Duodenal mucosa (tissue), 2 donors: ENCODE results near the gene FBLIM1.

ENCODE experiments used
- H3K27ac ChIP-seq: one replicate; pipeline ENCODE4 v1.7.0; 2013; ENCODE audit warnings: low read depth, low read length
- H3K27me3 ChIP-seq, 2 donors: one replicate each; pipeline ENCODE4 v1.7.0; 2013; ENCODE audit warnings: low read length in 2 of 2, control low read depth in 1 of 2; ENCODE audit not compliant: insufficient read depth in 2 of 2, control insufficient read depth in 1 of 2
- H3K36me3 ChIP-seq, 2 donors: one replicate each; pipeline ENCODE4 v1.7.0; 2013; ENCODE audit warnings: low read length in 2 of 2, control low read depth in 1 of 2; ENCODE audit not compliant: insufficient read depth in 2 of 2, control insufficient read depth in 1 of 2
- H3K4me1 ChIP-seq, 2 donors: one replicate each; pipeline ENCODE4 v1.7.0; 2013; ENCODE audit warnings: low read length in 2 of 2, control low read depth in 1 of 2; ENCODE audit not compliant: insufficient read depth in 2 of 2, control insufficient read depth in 1 of 2
- H3K4me3 ChIP-seq, 2 donors: one replicate each; pipeline ENCODE4 v1.7.0; 2013; ENCODE audit warnings: low read length in 2 of 2, low read depth in 1 of 2
- H3K9ac ChIP-seq, 2 donors: one replicate each; pipeline ENCODE4 v1.7.0; 2013; ENCODE audit warnings: low read length in 2 of 2, low read depth in 1 of 2
- H3K9me3 ChIP-seq, 2 donors: one replicate each; pipeline ENCODE4 v1.7.0; 2013; ENCODE audit warnings: low read length in 2 of 2, control low read depth in 1 of 2; ENCODE audit not compliant: control insufficient read depth in 1 of 2

The FBLIM1 gene

GRCh38 chr1:15722836-15723532, 35.6 kb upstream of the FBLIM1 start:
- Histone ChIP-seq H3K4me1 (no peaks in the 10 kb centered on the region), H3K36me3 (peaks cover 37 to 88% of the 10 kb centered on the region in 2 donors), H3K9ac (no peak overlapping the region), H3K4me3 (no peak overlapping the region), H3K27me3 (no peaks in the 10 kb centered on the region), H3K27ac (no peak overlapping the region), H3K9me3 (no peaks in the 10 kb centered on the region)

GRCh38 chr1:15723631-15724246, 34.9 kb upstream of the FBLIM1 start:
- Histone ChIP-seq H3K4me3 (no peak overlapping the region), H3K27ac (no peak overlapping the region), H3K4me1 (no peaks in the 10 kb centered on the region), H3K36me3 (peaks cover 39 to 90% of the 10 kb centered on the region in 2 donors), H3K9me3 (no peaks in the 10 kb centered on the region), H3K27me3 (no peaks in the 10 kb centered on the region), H3K9ac (no peak overlapping the region)

- Histone ChIP-seq H3K9me3 (no peaks in the 10 kb centered on the region), H3K9ac (no peak overlapping the region), H3K36me3 (peaks cover 45 to 88% of the 10 kb centered on the region in 2 donors), H3K27me3 (no peaks in the 10 kb centered on the region), H3K27ac (no peak overlapping the region), H3K4me3 (no peak overlapping the region), H3K4me1 (no peaks in the 10 kb centered on the region)
These were observed 33.4 kb upstream of the FBLIM1 start for GRCh38 chr1:15724949-15725880.

- Histone ChIP-seq H3K36me3 (peaks cover 50 to 87% of the 10 kb centered on the region in 2 donors), H3K27me3 (no peaks in the 10 kb centered on the region), H3K4me3 (no peak overlapping the region), H3K9me3 (no peaks in the 10 kb centered on the region), H3K4me1 (no peaks in the 10 kb centered on the region), H3K27ac (no peak overlapping the region), H3K9ac (no peak overlapping the region)
These were observed 32.1 kb upstream of the FBLIM1 start for GRCh38 chr1:15726508-15726907.

GRCh38 chr1:15727021-15727420, 31.6 kb upstream of the FBLIM1 start:
- no peaks in the 10 kb centered on the region for H3K9me3 ChIP-seq
- no peaks in the 10 kb centered on the region for H3K27me3 ChIP-seq
- no peaks in the 10 kb centered on the region for H3K4me1 ChIP-seq
- no peak overlapping the region for H3K9ac ChIP-seq
- peaks cover 54 to 87% of the 10 kb centered on the region in 2 donors for H3K36me3 ChIP-seq
- no peak overlapping the region for H3K4me3 ChIP-seq
- H3K27ac ChIP-seq = no peak overlapping the region

- Histone ChIP-seq H3K9me3 (no peaks in the 10 kb centered on the region), H3K27ac (no peak overlapping the region), H3K4me1 (no peaks in the 10 kb centered on the region), H3K4me3 (no peak overlapping the region), H3K27me3 (no peaks in the 10 kb centered on the region), H3K36me3 (peaks cover 54 to 90% of the 10 kb centered on the region in 2 donors), H3K9ac (no peak overlapping the region)
These were observed 31.2 kb upstream of the FBLIM1 start for GRCh38 chr1:15727424-15727823.

GRCh38 chr1:15727866-15728534, 30.6 kb upstream of the FBLIM1 start:
- Histone ChIP-seq H3K9me3 (no peaks in the 10 kb centered on the region), H3K4me3 (no peak overlapping the region), H3K36me3 (peaks cover 58 to 89% of the 10 kb centered on the region in 2 donors), H3K4me1 (no peaks in the 10 kb centered on the region), H3K27me3 (no peaks in the 10 kb centered on the region), H3K27ac (no peak overlapping the region), H3K9ac (no peak overlapping the region)

- H3K4me1 ChIP-seq = no peaks in the 10 kb centered on the region
- no peaks in the 10 kb centered on the region for H3K27me3 ChIP-seq
- peaks cover 62 to 91% of the 10 kb centered on the region in 2 donors for H3K36me3 ChIP-seq
- no peak overlapping the region for H3K9ac ChIP-seq
- H3K27ac ChIP-seq = no peak overlapping the region
- H3K4me3 ChIP-seq = no peak overlapping the region
- H3K9me3 ChIP-seq = no peaks in the 10 kb centered on the region
These were observed 29.5 kb upstream of the FBLIM1 start for GRCh38 chr1:15728937-15729657.

- H3K9ac ChIP-seq = no peak overlapping the region
- no peaks in the 10 kb centered on the region for H3K27me3 ChIP-seq
- no peaks in the 10 kb centered on the region for H3K9me3 ChIP-seq
- H3K27ac ChIP-seq = no peak overlapping the region
- H3K36me3 ChIP-seq = peaks cover 60 to 88% of the 10 kb centered on the region in 2 donors
- H3K4me1 ChIP-seq = peaks cover 9 to 11% of the 10 kb centered on the region in 2 donors
- no peak overlapping the region for H3K4me3 ChIP-seq
These were observed 28.2 kb upstream of the FBLIM1 start for GRCh38 chr1:15730423-15730822.
